ENCODE data around the gene BRCA1.
"Not testable (repeated sequence)": the region's sequence is repeated elsewhere in the genome, so short reads cannot be mapped to it uniquely, and the experiment has no call there.

Gene BRCA1

GRCh38 chr17:43125133-43125966 lies at the start of gene BRCA1:
TSS of gene BRCA1 (minus strand) at chr17:43125364. CDS start at chr17:43124096, 1,268 bp downstream.
- DNase-seq: peak; percentile 99

- peak; percentile 57 for DNase-seq
Measured at GRCh38 chr17:43171586-43172487, 46.7 kb upstream of the BRCA1 start.

GRCh38 chr17:43170766-43171585 lies 45.8 kb upstream of the BRCA1 start, which contains the start of gene NBR1:
TSS of gene NBR1 (plus strand) at chr17:43171214. CDS start at chr17:43175800, 4,586 bp downstream.
- DNase-seq: peak; percentile 100

GRCh38 chr17:43170140-43170765 lies 45.1 kb upstream of the BRCA1 start:
- peak; percentile 98 for DNase-seq

GRCh38 chr17:43169561-43170139 lies 44.5 kb upstream of the BRCA1 start:
- peak; percentile 64 for DNase-seq

GRCh38 chr17:43165971-43166370 lies 40.8 kb upstream of the BRCA1 start:
- not testable (repeated sequence) for DNase-seq

GRCh38 chr17:43159957-43160356 lies 34.8 kb upstream of the BRCA1 start:
- DNase-seq: not testable (repeated sequence)

- DNase-seq: not testable (repeated sequence)
Measured at GRCh38 chr17:43159232-43159631, 34.1 kb upstream of the BRCA1 start.

GRCh38 chr17:43155666-43156065 lies 30.5 kb upstream of the BRCA1 start:
- DNase-seq: no peak

GRCh38 chr17:43153197-43153835 lies 28.2 kb upstream of the BRCA1 start:
- not testable (repeated sequence) for DNase-seq

GRCh38 chr17:43151880-43152456 lies 26.8 kb upstream of the BRCA1 start:
- DNase-seq: no peak

- peak; percentile 16 for DNase-seq
Measured at GRCh38 chr17:43146649-43147048, 21.5 kb upstream of the BRCA1 start.

GRCh38 chr17:43143201-43143600 lies 18.0 kb upstream of the BRCA1 start:
- no peak for DNase-seq

- DNase-seq: peak; percentile 35
Measured at GRCh38 chr17:43142153-43142552, 17.0 kb upstream of the BRCA1 start.

- DNase-seq: peak; percentile 45
Measured at GRCh38 chr17:43140396-43141332, 15.5 kb upstream of the BRCA1 start.

GRCh38 chr17:43138531-43138930 lies 13.4 kb upstream of the BRCA1 start:
- DNase-seq: not testable (repeated sequence)

- DNase-seq: not testable (repeated sequence)
Measured at GRCh38 chr17:43136574-43136973, 11.4 kb upstream of the BRCA1 start.

- DNase-seq: peak; percentile 52
Measured at GRCh38 chr17:43135454-43135819, 10.3 kb upstream of the BRCA1 start.

- peak; percentile 49 for DNase-seq
Measured at GRCh38 chr17:43134774-43135453, 9.8 kb upstream of the BRCA1 start.

Measured in islet precursor cell (in vitro differentiated cells).